ENCODE results near the gene LRRC74B.

LRRC74B gene

GRCh38 chr22:21064917-21065864 lies 19.4 kb downstream of the LRRC74B start:
- no peak overlapping the region for H3K4me3 ChIP-seq (ENCODE audit: low read depth, low read length)
- no peak for DNase-seq (ENCODE audit: low read depth)
- TF ChIP-seq CTCF (IDR thresholded peaks at IDR 0.05; ENCODE audit: control insufficient read depth, extremely low read depth, insufficient read depth) = no peak

DNA sequence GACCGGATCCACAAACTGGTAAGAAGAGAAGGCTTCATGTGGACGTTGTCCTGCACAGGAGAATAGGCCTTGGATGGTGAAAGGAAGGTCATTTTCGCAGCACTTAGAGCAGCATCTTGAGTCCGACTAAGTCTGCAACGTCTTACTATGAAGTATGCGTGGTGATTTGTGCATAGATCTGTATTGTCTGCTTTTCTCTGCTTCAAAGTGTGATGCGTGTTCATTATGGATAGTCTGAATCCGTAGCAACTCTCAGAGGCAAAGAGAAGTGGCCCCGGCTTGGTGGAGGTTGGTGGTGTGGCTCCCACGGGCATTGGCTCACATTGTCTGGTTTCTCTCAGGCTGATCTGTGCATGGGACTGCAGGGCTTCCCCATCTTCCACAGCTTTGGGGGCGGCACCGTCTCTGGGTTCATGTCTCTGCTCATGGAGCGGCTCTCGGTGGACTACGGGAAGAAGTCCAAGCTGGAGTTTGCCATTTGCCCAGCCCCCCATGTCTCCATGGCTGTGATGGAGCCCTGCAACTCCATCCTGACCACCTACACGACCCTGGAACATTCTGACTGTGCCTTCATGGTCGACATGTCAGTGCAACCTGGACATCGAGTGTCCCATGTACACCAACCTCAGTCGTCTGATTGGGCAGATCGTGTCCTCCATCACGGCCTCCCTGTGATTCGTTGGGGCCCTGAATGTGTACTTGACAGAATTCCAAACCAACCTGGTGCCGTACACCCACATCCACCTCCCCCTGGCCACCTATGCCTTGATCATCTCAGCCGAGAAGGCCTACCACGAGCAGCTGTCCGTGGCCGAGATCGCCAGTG lies 21.5 kb downstream of the LRRC74B start:
- TF ChIP-seq CTCF (IDR thresholded peaks at IDR 0.05; ENCODE audit: control insufficient read depth, extremely low read depth, insufficient read depth) = no peak
- no peak overlapping the region for H3K4me3 ChIP-seq (ENCODE audit: low read depth, low read length)
- no peak for DNase-seq (ENCODE audit: low read depth)

DNA sequence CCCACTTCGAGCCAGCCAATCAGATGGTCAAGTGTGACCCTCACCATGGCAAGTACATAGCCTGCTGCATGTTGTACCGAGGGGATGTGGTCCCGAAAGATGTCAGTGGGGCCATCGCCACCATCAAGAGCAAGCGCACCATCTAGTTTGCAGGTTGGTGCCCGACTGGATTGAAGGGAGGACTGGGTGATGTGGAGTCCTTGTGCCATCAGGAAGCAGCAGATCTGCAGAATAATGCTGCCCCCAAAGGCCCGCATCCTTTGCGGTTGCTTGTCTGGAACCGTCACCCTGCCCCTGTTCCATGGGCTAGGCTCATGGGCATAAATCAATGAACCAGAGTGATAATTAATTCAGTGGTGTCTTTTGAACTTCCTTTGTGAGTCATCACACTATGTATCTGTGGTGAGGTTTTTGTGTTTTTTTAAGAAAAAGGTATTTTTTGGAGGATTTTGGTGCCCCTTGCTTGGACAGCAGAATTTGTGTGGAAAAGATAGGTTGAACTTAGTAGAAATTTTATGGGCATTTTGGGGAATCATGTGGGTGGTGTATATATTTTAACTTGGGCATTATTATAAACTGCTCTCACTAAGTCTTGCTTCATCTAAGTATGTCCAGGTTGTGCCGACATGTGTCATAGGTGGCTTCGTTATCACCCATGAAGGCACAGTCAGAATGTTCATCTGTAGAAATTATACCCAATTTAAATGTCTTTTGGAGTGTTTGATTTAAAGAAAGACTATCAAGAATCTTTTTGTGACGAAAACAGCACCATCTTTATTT lies 22.3 kb downstream of the LRRC74B start:
- no peak for TF ChIP-seq CTCF (IDR thresholded peaks at IDR 0.05; ENCODE audit: control insufficient read depth, extremely low read depth, insufficient read depth)
- no peak overlapping the region for H3K4me3 ChIP-seq (ENCODE audit: low read depth, low read length)
- no peak for DNase-seq (ENCODE audit: low read depth)

DNA sequence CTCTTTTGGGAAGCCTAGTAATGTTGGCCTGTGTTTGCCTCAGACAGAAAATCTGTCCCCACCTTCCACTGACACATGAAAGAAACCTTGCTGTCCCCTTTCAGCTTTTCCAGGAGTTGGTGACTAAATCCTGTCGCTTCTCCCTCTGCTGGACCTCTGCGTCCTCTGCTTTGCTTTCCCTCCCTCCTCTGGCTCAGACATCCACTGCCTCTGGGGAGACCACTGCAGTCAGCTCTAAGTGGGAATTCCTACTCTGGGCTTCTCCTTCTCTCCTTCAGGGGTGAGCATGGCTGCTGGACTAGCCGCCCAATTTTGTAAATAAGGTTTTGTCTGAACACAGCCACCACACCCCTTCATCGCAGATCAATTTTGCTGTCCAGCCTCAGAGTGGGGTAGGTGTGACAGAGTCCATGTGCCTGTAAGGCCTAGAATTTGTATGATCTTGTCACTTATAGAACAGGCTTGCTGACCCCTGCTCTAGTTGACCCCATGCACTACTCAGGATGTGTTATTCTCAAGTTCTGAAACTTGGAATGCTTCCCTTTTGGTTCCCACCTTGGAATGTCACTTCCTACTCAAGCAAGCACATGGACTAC lies 23.0 kb downstream of the LRRC74B start:
- DNase-seq (ENCODE audit: low read depth) = no peak
- TF ChIP-seq CTCF (IDR thresholded peaks at IDR 0.05; ENCODE audit: control insufficient read depth, extremely low read depth, insufficient read depth) = no peak
- no peak overlapping the region for H3K4me3 ChIP-seq (ENCODE audit: low read depth, low read length)

DNA sequence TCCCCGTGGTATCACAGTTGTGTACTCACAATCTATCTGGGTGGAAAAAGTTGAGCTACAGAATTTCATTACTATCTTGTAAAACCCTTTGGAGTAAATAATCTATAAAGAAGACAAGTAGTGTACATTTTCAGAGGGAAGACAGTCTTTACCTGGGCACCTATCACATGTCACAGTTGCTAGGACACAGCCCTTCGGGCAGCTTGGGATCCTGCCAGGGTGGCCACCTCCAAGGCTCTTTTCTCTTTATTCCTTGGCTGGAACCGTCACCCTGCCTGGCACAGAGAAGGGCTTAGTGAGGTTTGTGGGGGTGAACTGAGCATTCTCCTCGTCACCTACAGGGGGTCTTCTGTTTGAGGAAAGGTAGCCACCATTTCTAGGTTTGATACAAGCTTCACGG lies 23.6 kb downstream of the LRRC74B start:
- no peak overlapping the region for H3K4me3 ChIP-seq (ENCODE audit: low read depth, low read length)
- DNase-seq (ENCODE audit: low read depth) = no peak
- TF ChIP-seq CTCF (IDR thresholded peaks at IDR 0.05; ENCODE audit: control insufficient read depth, extremely low read depth, insufficient read depth) = no peak

All from LNCaP clone FGC (cell line).